ENCODE data around the gene GNB1L. TPM values are rescaled to one million over a fixed set of nuclear protein-coding genes. Genes with fewer than 3 reads are reported as not detected.

GNB1L gene
- polyA plus RNA-seq, 3 donors = 3.5 to 6.6 (median 4.3) TPM

DNA sequence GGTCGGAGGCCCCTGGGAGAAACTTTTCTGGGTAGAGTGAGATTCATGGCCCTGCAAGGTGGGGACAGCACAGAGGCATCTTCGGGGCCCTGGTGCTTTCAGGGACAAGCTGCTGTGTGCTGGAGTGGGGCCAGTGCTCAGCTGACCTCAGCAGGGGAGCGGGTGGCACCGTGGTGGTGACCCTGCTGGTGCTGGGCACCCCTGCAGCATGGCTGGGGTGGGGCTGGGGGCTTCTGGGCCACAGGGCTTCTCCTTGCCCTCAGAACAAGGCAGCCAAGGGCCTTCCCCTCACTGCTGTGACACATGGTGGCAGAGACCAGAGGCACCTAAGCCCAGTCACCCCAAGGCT lies 24.9 kb upstream of the GNB1L start:
- no peak overlapping the region for H3K27ac ChIP-seq (ENCODE audit: low read depth, low read length)
- WGBS, 3 donors = 74 to 81% (median 74%) methylated on average over 4 of the region's 4 CpGs

DNA sequence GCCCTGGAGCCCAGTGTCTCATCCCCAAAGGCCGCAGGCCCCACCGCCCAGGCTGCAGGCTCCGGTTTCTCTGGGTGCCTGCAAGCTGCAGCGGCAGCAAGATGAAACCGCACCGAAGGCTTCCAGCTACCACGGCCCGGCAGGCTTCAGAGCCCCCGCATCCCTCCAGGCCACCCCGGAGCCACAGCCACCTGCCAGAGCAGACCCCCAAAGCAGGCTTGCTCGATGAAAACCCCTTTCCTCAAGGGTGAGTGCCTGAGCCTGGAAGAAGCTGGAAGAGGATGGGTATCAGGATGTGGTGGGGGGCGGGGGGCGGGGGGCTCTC lies 24.5 kb upstream of the GNB1L start:
- H3K27ac ChIP-seq (ENCODE audit: low read depth, low read length) = no peak overlapping the region

DNA sequence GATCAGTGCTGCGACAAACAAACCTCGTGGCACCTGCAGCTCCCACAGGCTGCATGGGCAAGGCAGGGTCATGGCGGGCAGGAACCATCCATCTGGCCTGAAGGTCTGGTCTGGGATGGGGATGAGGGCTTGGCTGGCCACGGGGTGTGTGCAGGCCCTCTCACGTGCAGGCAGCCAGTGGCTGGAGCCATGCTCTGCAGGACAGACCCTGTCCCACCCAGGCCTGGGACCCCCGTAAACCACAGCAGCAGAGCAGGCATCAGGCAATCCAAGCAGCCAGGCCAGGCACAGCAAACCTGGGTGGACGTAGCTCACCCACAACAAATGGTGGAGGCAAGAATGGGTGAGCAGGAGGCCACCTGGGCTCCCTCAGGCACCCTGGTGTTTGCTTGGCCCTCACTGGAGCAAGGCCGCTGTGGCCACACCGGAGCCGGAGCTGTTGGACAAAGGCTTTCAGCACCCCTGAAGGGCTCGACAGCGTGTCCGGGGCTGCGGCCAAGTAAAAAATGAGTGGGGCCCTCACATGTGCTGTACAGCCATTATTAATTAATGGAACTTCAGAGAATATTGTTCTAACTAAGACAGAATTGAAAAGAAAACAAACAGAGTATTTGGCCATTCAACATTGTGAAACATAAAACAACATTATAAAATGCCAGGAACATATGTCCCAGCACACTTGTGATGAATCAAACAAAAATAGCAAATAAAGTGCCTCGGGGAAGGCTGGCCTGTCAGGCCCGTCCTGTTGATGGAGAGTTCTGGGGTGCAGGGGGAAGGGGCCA lies 24.0 kb upstream of the GNB1L start:
- H3K27ac ChIP-seq (ENCODE audit: low read depth, low read length) = no peak overlapping the region
- 90 to 91% (median 90%) methylated on average over 16 of the region's 16 CpGs for WGBS, 3 donors

More for the DNA sequence above, 24.5 kb upstream of the GNB1L start:
- WGBS, 3 donors = 92 to 96% (median 95%) methylated on average over 12 to 13 of the region's 13 CpGs

DNA sequence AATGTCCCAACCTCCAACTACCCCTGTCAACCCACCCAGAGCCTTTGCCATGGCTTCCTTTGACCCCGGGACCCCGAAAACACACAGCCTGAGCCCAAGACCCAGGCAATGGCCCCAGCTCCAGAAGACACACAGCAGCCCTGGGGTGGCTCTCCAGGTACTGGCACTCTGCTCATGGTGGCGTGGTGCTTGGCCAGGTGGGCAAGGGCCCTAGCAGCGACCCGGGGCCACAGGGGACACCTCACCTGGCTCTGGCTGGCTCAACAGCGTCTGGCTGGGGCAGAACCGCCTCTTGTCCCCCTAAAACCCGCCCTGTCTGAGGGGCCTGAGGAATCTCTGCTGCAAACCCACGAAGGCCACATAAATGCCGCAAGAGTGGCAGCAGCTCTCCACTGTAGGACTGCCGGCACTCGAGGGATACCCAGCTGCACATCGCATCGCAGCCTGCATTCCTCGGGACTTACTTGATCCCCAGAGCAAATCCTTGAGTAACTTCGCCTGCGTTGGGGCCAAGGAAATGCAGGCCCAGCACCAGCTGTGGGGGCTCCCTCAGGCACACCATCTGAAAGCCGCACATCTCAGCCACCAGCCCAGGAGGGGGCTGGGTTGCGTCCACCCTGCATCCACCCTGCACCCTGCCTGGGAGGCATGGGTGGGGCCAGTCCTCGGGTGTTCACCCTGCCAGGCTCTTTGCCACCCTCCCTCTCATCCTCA lies 23.1 kb upstream of the GNB1L start:
- H3K27ac ChIP-seq (ENCODE audit: low read depth, low read length) = no peak overlapping the region
- WGBS, 3 donors = 90 to 94% (median 93%) methylated on average over 20 of the region's 20 CpGs

DNA sequence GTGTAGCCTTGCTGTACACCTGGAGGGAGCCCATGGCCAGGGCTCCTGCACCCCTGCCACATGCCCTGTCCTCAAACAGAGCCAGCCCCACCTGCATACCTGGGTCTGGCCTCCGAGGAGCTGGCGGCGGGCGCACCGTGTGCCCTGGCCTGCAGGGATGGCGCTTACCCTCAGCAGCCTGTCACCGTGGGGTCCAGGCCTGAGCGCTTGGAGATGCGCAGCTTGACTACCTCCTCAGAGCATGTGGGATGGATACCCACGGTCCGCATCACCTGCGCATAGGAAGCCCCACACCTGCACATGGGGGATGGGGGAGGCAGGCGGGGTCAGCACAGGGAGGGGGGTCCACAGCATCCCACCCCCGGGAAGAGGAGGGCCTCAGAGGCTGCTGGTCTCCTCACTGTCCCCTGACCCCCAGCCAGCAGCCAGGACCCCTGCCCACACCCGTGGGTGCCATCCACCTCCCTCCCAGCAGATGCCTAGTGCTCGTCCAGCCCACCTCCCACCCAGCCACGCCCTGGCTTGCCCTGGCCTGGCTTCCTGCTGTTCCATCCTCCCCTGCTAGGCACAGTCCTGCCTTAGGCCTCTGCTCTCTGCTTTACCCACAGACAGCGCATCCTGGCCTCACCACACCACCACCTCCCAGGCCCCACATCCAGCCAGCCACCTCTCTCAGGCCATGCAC lies 22.4 kb upstream of the GNB1L start:
- H3K27ac ChIP-seq (ENCODE audit: low read depth, low read length) = no peak overlapping the region
- WGBS, 3 donors = 89 to 95% (median 93%) methylated on average over 18 of the region's 18 CpGs

DNA sequence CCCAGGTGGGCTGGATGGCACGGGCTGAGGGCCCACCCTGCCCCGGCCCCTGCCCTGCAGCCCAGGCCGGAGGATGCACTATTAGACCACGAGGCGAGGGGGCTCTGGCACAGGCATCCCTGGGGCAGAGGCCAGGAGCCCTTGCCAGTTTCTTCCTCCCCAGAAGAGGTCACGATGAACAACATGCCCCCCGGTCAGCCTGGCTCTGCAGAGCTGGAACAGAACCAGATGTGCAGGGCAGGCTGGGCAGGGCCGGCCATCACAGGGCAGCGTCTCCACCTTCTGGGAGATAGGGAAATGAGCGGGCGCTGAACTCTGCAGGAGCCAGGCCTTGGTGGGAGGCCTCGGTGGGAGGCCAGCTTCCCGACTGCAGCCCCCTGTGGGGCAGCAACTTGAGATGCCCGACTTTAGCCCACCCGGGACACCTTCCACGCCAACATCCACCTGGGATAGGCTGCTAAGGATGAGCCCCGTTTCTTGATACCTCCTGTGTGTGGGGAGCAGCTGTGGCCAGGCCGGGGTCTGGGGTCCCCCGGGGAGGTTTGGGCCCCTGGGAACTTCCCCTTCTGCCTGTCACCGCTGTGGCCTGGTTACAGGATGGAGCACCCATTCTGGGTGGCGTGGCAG lies 21.8 kb upstream of the GNB1L start:
- WGBS, 3 donors = 82 to 87% (median 84%) methylated on average over 21 of the region's 21 CpGs
- no peak overlapping the region for H3K27ac ChIP-seq (ENCODE audit: low read depth, low read length)

DNA sequence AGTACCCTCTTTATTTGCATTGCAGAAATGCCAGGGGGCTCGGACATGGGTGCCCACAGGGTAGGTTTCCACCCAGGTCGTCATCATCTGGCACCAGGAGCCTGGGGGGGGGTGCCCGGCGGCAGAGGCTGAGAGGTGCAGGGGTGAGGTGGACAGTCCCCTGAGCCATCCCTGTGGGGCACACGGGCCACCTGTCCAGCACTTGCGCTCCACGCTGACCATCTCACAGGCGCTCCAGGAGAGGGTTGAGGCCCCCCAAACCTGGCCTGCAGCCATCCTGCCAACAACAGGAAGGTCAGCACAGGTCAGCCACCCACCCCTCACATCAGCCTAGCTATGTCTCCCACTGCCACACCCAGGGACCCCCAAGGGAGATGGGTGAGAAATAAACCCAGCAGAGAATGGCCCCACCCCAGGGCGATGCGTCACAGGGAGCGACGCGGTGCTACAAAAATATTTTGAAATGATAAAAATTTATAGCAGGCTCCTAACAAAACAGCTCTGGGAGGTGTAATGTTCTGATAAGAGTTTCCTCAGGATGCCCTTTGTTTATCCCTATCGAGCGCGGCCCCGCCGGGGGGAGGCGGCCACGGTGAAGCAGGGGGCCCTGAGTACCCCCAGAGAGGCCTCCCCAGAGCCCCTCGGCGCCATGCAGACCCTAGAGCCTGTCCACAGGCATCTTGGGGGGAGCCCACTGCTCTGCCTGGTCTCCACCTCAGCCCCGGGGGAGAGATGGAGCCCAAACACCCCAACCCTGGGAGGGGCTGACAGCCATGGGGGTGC lies 21.0 kb upstream of the GNB1L start:
- 79 to 88% (median 83%) methylated on average over 19 to 23 of the region's 23 CpGs for WGBS, 3 donors
- no peak overlapping the region for H3K27ac ChIP-seq (ENCODE audit: low read depth, low read length)

DNA sequence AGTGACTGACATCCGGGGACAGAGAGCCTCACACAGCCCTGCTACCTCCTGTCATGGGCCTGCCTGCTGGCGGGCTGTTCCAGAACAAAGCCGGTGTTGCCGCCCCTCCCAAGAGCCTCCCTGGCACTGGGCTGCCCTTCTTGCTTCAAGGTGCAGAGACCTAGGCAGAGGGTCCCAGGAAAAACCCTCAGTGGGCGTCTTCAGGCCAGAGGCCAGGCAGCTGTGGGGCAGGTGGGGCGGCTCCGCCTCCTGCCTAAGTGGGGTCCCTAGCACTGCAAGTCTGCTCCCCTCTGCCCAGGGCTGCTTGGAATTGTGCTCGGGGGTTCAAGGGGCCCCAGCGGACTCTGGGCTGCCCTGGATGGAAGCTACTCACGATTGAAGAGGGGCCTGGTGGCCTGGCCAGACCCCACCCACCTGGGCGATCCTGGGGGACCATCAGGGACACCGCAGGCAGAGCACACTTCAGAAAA lies 20.4 kb upstream of the GNB1L start:
- 85 to 93% (median 87%) methylated on average over 10 to 12 of the region's 12 CpGs for WGBS, 3 donors
- H3K27ac ChIP-seq (ENCODE audit: low read depth, low read length) = no peak overlapping the region

DNA sequence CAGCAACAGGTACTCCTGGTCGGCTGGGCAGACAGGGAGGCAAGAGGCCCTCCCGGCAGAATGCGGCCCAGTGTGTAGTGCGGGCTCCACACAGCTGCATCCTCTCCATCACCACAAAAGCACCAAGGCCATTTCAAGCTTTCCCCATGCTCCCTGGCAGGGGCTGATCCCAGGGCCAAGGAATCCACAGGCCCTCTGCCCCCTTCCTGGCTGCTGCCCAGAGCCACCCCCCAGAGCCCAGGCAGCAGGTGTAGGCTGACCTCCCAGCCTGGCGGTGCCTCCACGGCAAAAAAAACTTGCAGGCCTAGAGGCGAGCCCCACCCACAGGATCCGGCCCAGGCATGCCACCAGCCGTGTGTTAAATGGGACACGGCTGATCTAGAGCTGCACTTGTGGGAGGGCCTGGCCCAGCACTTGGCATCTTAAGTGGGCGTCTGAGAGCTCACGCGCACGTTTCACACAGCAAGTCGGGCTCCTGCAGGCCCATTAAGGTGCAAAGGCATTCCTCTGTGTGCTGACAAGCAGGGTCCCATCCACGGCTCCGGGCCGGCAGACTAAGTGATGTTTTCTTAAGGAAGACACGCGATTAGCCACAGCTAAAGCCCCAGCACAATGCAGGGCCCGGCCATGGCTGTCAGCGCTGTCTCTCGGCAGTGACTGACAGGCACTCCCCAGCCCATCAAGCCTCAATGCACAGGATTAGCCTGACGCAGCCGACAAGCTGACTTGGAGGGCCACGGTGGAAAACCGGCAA lies 19.8 kb upstream of the GNB1L start:
- WGBS, 3 donors = 73 to 79% (median 78%) methylated on average over 27 of the region's 27 CpGs
- H3K27ac ChIP-seq (ENCODE audit: low read depth, low read length) = no peak overlapping the region

DNA sequence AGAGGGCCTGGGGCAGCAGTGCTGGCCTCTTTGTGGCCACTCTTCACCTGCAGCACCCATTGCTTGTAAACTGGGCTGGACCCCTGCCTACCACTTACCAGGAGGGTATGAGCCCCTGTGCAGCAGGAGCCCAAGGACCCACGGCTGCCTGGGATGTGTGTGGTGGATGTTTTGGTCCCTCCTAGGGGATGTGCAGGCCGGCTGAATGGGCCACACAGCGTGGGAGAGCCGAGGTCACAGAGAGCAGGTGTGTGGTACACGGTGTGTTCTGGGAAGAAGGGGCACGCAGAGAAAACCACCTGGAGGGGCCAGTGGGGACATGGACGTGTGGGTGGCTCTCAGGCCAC lies 19.3 kb upstream of the GNB1L start:
- H3K27ac ChIP-seq (ENCODE audit: low read depth, low read length) = no peak overlapping the region
- WGBS, 3 donors = 84 to 87% (median 87%) methylated on average over 7 of the region's 7 CpGs

DNA sequence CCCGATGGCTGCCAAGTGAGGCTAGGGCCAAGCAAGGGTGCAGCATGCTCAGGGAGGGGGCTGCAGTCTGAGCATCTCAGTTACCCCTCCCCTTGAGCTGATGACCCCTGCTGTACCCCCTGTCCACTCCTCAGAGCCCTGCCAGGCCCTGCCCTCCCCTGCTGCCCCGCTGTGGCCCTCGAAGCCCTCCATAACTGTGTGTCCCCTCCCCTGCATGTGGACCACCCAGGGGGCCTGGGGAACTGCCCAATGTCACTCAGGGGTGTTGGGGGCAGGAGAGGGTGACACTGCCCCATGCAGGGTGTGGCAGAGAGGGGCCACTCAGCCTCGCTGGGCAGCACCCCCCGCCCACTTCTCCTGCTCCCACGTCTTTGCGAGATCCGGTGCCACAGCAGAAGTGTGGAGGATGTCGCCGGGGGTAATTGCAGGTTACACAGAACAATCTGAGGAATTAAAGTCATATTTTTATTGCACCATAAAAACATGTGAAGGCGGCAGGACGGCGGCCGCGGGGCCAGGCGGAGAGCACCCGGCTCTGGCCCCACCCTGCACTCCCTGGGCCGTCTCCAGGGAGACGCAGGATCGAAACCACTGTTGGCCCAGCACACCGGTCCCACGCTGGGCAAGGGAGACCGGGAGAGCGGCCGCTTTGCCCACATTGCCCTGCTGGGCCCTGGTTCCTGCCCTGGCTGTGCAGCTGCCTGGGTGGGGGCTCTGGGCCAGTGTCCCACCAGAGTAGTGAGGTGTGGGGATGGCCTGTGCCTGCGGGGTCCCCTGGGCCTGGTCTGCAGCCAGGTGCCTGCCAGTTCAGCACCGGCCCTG lies 18.7 kb upstream of the GNB1L start:
- no peak overlapping the region for H3K27ac ChIP-seq (ENCODE audit: low read depth, low read length)
- WGBS, 3 donors = 71 to 81% (median 76%) methylated on average over 27 of the region's 27 CpGs

DNA sequence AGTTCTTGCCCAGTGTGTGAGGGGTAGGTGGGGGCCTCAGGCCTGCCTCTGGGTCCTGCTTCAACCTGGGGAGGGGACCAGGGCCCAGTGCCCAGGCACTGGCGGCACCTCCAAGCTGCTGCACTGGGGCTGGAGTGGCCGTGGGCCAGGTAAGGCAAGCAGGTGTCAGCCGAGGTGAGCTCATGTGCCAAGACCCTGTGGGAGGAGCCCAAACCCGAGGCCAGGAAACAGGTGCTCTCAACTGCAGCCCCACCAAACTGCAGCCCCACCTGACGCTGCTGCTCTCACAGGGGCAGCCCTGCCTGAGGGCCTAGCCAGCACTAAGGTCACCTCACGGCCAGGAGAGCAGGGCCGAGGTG lies 18.1 kb upstream of the GNB1L start:
- H3K27ac ChIP-seq (ENCODE audit: low read depth, low read length) = no peak overlapping the region
- 31 to 60% (median 54%) methylated on average over 7 of the region's 7 CpGs for WGBS, 3 donors

DNA sequence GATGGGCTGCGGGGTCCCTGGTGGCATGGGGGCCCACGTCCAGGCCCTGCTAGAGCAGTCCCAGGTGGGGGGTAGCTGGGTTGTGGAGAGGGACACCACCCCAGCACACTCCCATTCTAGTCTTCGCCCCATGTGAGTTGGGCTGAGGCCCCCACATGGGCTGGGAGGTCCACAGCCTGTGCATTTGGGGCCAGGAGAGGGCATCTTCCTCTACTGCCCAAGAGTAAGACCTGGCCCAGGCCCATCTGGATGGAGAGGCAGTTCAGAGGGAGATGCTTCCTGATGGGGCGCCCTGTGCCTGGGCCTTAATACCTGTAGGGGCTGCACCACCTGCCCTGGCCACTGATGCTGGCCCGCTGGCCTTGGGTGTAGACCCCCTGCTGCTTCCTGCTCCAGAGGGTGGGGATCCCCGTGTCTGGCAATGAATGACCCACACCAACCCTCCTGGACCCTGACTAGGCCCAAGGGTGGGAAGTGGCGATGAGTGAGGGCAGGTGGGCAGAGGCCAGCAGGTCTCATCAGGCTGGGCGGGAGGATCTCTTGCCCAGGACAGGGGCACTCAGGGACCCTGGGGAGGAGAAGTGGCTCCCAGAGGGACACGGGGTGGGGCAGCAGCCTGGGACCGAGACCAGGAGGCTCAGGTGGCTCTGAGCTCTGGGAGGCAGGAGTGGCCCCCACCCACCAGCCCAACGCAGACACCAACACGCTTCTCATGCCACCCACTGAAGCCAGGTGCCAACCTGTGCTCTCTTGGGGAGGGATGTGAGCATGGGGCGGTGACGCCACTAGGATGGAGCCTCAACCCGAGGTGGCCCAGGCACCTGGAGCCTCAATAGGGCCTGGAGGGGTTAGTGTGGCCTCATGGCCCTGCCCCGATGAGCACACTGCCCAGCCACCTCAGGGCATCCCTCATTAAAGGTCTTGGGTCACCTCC lies 17.4 kb upstream of the GNB1L start:
- 87 to 91% (median 89%) methylated on average over 15 to 16 of the region's 16 CpGs for WGBS, 3 donors
- no peak overlapping the region for H3K27ac ChIP-seq (ENCODE audit: low read depth, low read length)

DNA sequence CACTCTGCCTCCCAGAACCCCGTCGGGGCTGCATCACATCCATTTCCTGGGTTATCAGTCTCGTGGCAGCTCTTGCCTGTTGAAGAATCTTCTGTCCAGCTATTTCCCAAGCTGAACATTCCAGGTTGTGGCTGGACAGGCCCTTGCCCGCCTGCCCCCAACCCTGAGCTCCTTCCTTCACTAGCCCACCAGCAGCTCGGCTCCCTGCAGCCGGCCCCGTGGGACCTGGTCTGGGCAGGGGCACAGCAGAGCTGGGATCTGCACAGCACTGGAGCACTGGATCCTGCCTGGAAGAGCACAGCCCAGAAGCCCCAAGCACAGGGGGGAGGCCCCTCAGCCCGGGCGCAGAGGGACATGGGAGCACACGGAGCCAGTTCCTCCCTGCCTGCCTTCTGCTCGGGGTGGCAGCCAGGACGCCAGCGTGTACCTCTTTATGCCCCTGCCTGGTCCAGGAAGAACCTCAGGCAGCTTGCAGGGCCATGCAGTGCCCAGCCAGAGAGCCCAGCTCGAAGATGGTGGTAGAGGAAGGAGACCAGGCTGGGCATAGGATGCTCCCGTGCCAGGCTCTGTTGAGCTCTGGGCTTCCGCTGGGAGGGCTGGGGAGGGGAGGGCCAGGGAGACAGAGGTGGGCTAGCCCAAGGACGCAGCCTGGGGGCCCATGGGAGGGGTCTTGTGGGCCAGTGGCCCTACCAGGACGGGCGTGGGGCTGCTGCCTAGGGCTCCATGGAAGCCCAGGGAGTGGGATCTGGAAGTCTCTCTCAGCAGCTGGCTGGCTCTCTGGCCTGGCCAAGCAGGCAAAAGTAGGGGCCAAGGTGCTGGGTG lies 16.6 kb upstream of the GNB1L start:
- 74 to 91% (median 76%) methylated on average over 15 to 19 of the region's 19 CpGs for WGBS, 3 donors
- H3K27ac ChIP-seq (ENCODE audit: low read depth, low read length) = no peak overlapping the region

Data from adipose tissue (tissue), 3 donors.